Heart right ventricle (tissue), 16 donors: ENCODE measurements around the gene NR2C2. TPM values are rescaled to one million over a fixed set of nuclear protein-coding genes. Genes with fewer than 3 reads are reported as not detected.

Experiments used
- ATAC-seq, 8 donors: fragments of 200-7000 bp; cut with Tn5 transposase; one replicate each; pipeline ENCODE4 v1.9.1; 2020; ENCODE audit warnings: mild to moderate bottlenecking in 8 of 8, moderate library complexity in 8 of 8, moderate number of reproducible peaks in 1 of 8
- DNase-seq, 2 donors: peaks; one replicate each; pipeline ENCODE4 v3.0.0-alpha.2; 2020
- H3K27ac ChIP-seq, 10 donors: fragments of 200-600 bp; sonication (generic) in 2 of 10; one replicate each; pipeline versions ENCODE4 v1.5.0 to v1.8.0; 2020 to 2022; ENCODE audit warnings: mild to moderate bottlenecking in 3 of 10
- H3K27me3 ChIP-seq, 7 donors: fragments of 200-600 bp; one replicate each; pipeline ENCODE4 v1.8.0; 2021 to 2022; ENCODE audit warnings: mild to moderate bottlenecking in 2 of 7
- H3K36me3 ChIP-seq, 9 donors: fragments of 200-600 bp; sonication (generic) in 1 of 9; one replicate each; pipeline versions ENCODE4 v1.5.0 to v1.8.0; 2020 to 2022; ENCODE audit warnings: mild to moderate bottlenecking in 2 of 9
- H3K4me1 ChIP-seq, 9 donors: fragments of 200-600 bp; sonication (generic) in 1 of 9; one replicate each; pipeline versions ENCODE4 v1.5.0 to v1.8.0; 2020 to 2022; ENCODE audit warnings: mild to moderate bottlenecking in 4 of 9
- H3K4me3 ChIP-seq, 10 donors: fragments of 200-600 bp; sonication (generic) in 2 of 10; one replicate each; pipeline versions ENCODE4 v1.5.0 to v1.8.0; 2020 to 2022; ENCODE audit warnings: mild to moderate bottlenecking in 7 of 10, moderate library complexity in 2 of 10
- H3K9me3 ChIP-seq, 11 donors: fragments of 200-600 bp in 10 of 11; sonication (generic) in 2 of 11; one replicate each; pipeline versions ENCODE4 v1.5.0 to v1.8.0; 2013 to 2022; ENCODE audit warnings: mild to moderate bottlenecking in 2 of 11, control low read depth in 1 of 11, moderate library complexity in 1 of 11
- CTCF ChIP-seq, 9 donors: fragments of 200-600 bp; sonication (generic) in 2 of 9; IDR thresholded peaks; one replicate each; pipeline versions ENCODE4 v1.5.0 to v1.8.0; 2021 to 2022; ENCODE audit warnings: antibody characterized with exemption in 9 of 9, mild to moderate bottlenecking in 5 of 9, moderate library complexity in 1 of 9
- WGBS, 2 donors: extraction: QIAGEN DNeasy Blood & Tissue Kit; methylation state at CpG; one replicate each; pipeline ENCODE4 v1.1.7; 2013; ENCODE audit warnings: inconsistent platforms in 1 of 2; 5-methylcytosine and 5-hydroxymethylcytosine counted together
- intact Hi-C, 10 donors: fragments of 100-400 bp; cut with DNase I; formaldehyde crosslinking; loops; one replicate each; pipeline versions ENCODE4 v1.11.1 to v1.14.2; 2022
- polyA plus RNA-seq, 2 donors: library from polyadenylated mRNA; stranded (reverse); fragments of 200-250 nt; gene quantifications; one replicate each; pipeline ENCODE4 v1.2.3, GENCODE V29; 2013
- total RNA-seq, 10 donors: library from RNA; stranded (reverse); fragmentation: NEBNext Ultra II Directional in 3 of 10; extraction: Animal tissue kit (Norgen Biotek cat#: 25700) in 3 of 10; gene quantifications; one replicate each; pipeline versions ENCODE4 v1.2.1 to v1.2.4, GENCODE V29; 2021 to 2023
- donor health status: Arrhythmogenic right ventricular cardiomyopathy.
- donor health status: ischemic (EF 13 %, LVEDD 7.1; RV severe dilation, severe dysfunction).
- donor health status: healthy with polysubstance abuse.
- donor health status: DM: no; HTN: yes; CAD: no.
- donor health status: DM: no; HTN: no; CAD: no.
- donor health status: ischemic (EF 25% LVEDD 6.9; RV normal size, moderate dysfunction).
- donor health status: ischemic (EF 25% LVEDD 5.7; RV mildly dilated, moderate dysfunction).
- donor health status: healthy.
- donor health status: DM: yes; HTN: yes; CAD: no.
- donor health status: Ischemic cardiomyopathy.
- donor health status: ischemic (EF 35%, LVEDD 5.7; RV mildly dilated, moderate dysfunction).
- donor health status: nonischemic (EF 11% LVEDD 7.7; RV severe dilation, severe dysfunction).
- donor health status: DM: yes; HTN: yes; CAD: no.
- donor health status: PGD.
- donor health status: ischemic (EF 29% LVEDD 5.4; RV normal size, mild dysfunction).
- donor health status: nonischemic (EF 23%, LVEDD 6.1; RV moderate dilation, normal function).

NR2C2 gene
- total and polyA plus RNA-seq, 12 donors: 6.5 to 33.8 (median 27.1) TPM

DNA sequence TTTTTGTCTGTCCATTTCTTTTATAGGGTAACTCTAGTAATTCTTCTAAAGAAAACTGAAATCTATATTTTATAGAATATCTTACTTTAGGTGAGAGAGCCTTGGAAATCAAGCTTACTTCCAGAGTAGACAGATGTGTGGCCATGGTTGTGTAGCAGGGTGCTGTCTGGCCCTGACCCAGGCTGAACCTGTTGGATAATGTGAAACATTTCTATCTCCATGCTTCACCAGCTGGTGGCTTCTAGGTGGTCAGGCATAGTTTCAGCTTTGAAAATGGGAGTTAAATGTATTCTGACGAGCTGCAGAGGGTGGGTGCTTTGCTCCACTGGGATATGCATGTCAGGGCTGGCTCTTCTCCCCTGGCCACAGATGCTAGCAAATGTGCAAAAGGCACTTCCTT, 20.8 kb upstream of the NR2C2 start:
- 78 to 80% methylated on average over 1 of the region's 1 CpG for WGBS, 2 donors
- Histone ChIP-seq H3K4me1 (peaks cover 0 to 3% (median under 1%) of the 10 kb centered on the region in 9 donors), H3K27ac (no peak overlapping the region), H3K4me3 (no peak overlapping the region), H3K27me3 (no peaks in the 10 kb centered on the region), H3K9me3 (peaks cover 0 to 3% (median 0%) of the 10 kb centered on the region in 11 donors), H3K36me3 (peaks cover 0 to 98% (median 3%) of the 10 kb centered on the region in 9 donors)
- no peak for TF ChIP-seq CTCF (IDR thresholded peaks at IDR 0.05)
- no peak for ATAC-seq
- DNase-seq: no peak
- intact Hi-C loops: no loop called here

- Histone ChIP-seq H3K27ac (no peak overlapping the region), H3K36me3 (peaks cover 0 to 99% (median 3%) of the 10 kb centered on the region in 9 donors), H3K4me1 (no peaks in the 10 kb centered on the region), H3K4me3 (no peak overlapping the region), H3K27me3 (no peaks in the 10 kb centered on the region), H3K9me3 (peaks cover 0 to 3% (median 0%) of the 10 kb centered on the region in 11 donors)
- no peak for TF ChIP-seq CTCF (IDR thresholded peaks at IDR 0.05)
- ATAC-seq (no peak), DNase-seq (no peak)
- 94 to 95% methylated on average over 5 of the region's 5 CpGs for WGBS, 2 donors
- intact Hi-C loops: no loop called here
Measured at GRCh38 chr3:14927308-14927707, 20.1 kb upstream of the NR2C2 start.

- H3K9me3 ChIP-seq: peaks cover 0 to 3% (median 0%) of the 10 kb centered on the region in 11 donors
- no peaks in the 10 kb centered on the region for H3K4me1 ChIP-seq
- 76 to 86% methylated on average over 2 of the region's 2 CpGs for WGBS, 2 donors
- no peak overlapping the region for H3K4me3 ChIP-seq
- ATAC-seq (no peak), DNase-seq (no peak)
- intact Hi-C loops: loop anchor here in 1 of 10 donors (10.0 kb wide), 1 partner anchor 115 kb away; no protein-coding TSS in a partner anchor
- peak overlapping the region in 1 of 10 donors; percentile 1 for H3K27ac ChIP-seq
- TF ChIP-seq CTCF (IDR thresholded peaks at IDR 0.05): no peak
- peaks cover 0 to 99% (median 9%) of the 10 kb centered on the region in 9 donors for H3K36me3 ChIP-seq
- H3K27me3 ChIP-seq: no peaks in the 10 kb centered on the region
Measured at GRCh38 chr3:14929310-14930074, 17.9 kb upstream of the NR2C2 start.

DNA sequence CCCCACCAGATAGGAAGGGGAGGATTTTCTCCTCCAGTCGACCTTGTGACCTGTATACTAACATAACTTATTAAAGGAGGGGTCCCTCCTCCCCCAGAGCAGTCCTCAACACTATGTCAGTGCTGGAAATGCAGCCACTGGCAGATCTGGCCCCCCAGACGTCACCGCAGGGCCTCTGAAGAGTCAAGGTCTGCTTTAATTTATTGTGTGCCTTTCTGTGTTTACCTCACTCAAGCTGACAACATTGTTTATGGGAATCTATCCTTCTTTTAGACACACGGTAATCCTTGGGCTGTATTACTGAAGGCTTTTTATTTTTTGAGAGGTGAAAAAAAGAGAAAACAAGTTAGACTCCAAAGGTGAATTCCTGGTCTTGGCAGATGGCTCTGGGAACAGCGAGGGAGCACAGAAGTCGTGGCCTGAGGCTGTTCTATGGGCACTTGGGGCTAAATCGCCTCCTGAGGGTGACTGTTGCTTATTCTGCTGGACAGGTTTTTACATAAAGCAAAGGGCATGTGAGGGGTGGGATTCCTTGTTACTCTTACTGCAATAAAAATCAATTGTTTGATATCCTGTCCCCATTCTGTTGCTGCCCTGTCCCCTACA, 13.5 kb upstream of the NR2C2 start:
- Histone ChIP-seq H3K9me3 (peaks cover 0 to 3% (median 0%) of the 10 kb centered on the region in 11 donors), H3K27ac (no peak overlapping the region), H3K4me3 (no peak overlapping the region), H3K36me3 (peaks cover 0 to 85% (median 6%) of the 10 kb centered on the region in 9 donors), H3K4me1 (no peaks in the 10 kb centered on the region), H3K27me3 (no peaks in the 10 kb centered on the region)
- intact Hi-C loops: loop anchor here in 1 of 10 donors (10.0 kb wide), 1 partner anchor 111 kb away; no protein-coding TSS in a partner anchor
- ATAC-seq: no peak
- no peak for DNase-seq
- 84 to 85% methylated on average over 7 of the region's 7 CpGs for WGBS, 2 donors
- TF ChIP-seq CTCF (IDR thresholded peaks at IDR 0.05): no peak
